ENCODE results near the gene ADGRG4.

- TF ChIP-seq CTCF (IDR thresholded peaks at IDR 0.05) (no peak), MAX (IDR thresholded peaks at IDR 0.05) (no peak), NFE2L2 (conservative IDR thresholded peaks at IDR 0.05; ENCODE audit: low read length) (no peak), POLR2AphosphoS2 (conservative IDR thresholded peaks at IDR 0.05; ENCODE audit: low read length) (no peak), BCL3 (IDR thresholded peaks at IDR 0.05) (no peak)
Measured at GRCh38 chrX:136304493-136304892, 3.7 kb downstream of the ADGRG4 start.
